Measurements from ENCODE around the gene GLE1. TPM values are rescaled to one million over a fixed set of nuclear protein-coding genes. Genes with fewer than 3 reads are reported as not detected.

GLE1 gene
- total and polyA plus RNA-seq, 8 donors = 10.3 to 33.5 (median 14.0) TPM

DNA sequence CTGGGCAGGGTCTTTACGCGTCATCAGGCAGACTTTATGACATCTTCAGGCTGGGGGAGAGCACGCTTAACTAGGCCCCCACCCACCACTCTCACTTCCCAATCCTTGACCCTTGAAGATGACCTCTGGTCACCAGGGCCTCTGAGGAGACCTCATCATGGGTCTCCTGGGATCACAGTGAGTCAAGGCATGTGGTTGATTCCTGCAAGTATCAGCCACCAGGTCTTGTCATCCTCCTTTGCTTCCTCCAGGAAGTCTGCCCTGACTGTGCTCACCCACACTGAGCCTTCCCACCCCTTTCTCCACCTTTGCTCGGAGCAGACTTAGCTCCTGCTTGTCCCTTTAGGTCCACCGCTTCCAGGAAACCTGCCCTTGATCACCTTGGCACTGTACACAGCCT is 31.4 kb upstream of the GLE1 start:
- no peak for DNase-seq
- TF ChIP-seq POLR2A (IDR thresholded peaks at IDR 0.05) = no peak
- TF ChIP-seq, protein P1, sequence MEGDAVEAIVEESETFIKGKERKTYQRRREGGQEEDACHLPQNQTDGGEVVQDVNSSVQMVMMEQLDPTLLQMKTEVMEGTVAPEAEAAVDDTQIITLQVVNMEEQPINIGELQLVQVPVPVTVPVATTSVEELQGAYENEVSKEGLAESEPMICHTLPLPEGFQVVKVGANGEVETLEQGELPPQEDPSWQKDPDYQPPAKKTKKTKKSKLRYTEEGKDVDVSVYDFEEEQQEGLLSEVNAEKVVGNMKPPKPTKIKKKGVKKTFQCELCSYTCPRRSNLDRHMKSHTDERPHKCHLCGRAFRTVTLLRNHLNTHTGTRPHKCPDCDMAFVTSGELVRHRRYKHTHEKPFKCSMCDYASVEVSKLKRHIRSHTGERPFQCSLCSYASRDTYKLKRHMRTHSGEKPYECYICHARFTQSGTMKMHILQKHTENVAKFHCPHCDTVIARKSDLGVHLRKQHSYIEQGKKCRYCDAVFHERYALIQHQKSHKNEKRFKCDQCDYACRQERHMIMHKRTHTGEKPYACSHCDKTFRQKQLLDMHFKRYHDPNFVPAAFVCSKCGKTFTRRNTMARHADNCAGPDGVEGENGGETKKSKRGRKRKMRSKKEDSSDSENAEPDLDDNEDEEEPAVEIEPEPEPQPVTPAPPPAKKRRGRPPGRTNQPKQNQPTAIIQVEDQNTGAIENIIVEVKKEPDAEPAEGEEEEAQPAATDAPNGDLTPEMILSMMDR (IDR thresholded peaks at IDR 0.05) = no peak
- no peak for TF ChIP-seq EP300 (IDR thresholded peaks at IDR 0.05)
- TF ChIP-seq POLR2AphosphoS5 (IDR thresholded peaks at IDR 0.05) = no peak
- Histone ChIP-seq H3K9me3 (no peaks in the 10 kb centered on the region), H3K36me3 (peaks cover 18 to 85% (median 75%) of the 10 kb centered on the region in 4 donors), H3K4me1 (no peaks in the 10 kb centered on the region), H3K4me3 (no peak overlapping the region), H3K27me3 (no peaks in the 10 kb centered on the region), H3K27ac (no peak overlapping the region)
- intact Hi-C loops (cut with DNase I; ENCODE audit: low total_unique reads) = no loop called here
- WGBS, 5 donors = 94 to 98% (median 95%) methylated on average over 5 of the region's 5 CpGs

DNA sequence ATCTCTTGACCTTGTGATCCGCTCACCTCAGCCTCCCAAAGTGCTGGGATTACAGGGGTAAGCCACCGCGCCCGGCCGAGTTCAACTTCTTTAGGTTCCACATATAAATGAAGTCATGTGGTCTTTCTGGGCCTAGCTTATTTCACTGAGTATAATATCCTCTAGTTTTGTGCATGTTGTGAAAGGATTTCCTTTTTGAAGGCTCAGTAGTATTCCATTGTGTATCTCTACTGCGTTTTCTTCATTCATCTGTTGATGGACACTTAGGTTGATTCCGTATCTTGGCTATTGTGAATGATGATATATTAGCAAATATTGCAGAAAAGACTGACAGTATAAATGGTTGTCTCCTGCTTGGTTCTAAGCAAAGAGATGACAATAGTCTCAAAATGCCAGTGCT is 28.7 kb upstream of the GLE1 start:
- intact Hi-C loops (cut with DNase I; ENCODE audit: low total_unique reads) = no loop called here
- no peak for DNase-seq
- H3K27me3 ChIP-seq = no peaks in the 10 kb centered on the region
- H3K36me3 ChIP-seq = peaks cover 23 to 94% (median 88%) of the 10 kb centered on the region in 4 donors
- no peak overlapping the region for H3K4me3 ChIP-seq
- no peak for TF ChIP-seq POLR2AphosphoS5 (IDR thresholded peaks at IDR 0.05)
- TF ChIP-seq POLR2A (IDR thresholded peaks at IDR 0.05) = no peak
- TF ChIP-seq, protein P1 (IDR thresholded peaks at IDR 0.05) = no peak
- no peak for TF ChIP-seq EP300 (IDR thresholded peaks at IDR 0.05)
- 93 to 98% (median 96%) methylated on average over 7 of the region's 7 CpGs for WGBS, 5 donors
- no peaks in the 10 kb centered on the region for H3K9me3 ChIP-seq
- H3K27ac ChIP-seq = no peak overlapping the region
- H3K4me1 ChIP-seq = no peaks in the 10 kb centered on the region

DNA sequence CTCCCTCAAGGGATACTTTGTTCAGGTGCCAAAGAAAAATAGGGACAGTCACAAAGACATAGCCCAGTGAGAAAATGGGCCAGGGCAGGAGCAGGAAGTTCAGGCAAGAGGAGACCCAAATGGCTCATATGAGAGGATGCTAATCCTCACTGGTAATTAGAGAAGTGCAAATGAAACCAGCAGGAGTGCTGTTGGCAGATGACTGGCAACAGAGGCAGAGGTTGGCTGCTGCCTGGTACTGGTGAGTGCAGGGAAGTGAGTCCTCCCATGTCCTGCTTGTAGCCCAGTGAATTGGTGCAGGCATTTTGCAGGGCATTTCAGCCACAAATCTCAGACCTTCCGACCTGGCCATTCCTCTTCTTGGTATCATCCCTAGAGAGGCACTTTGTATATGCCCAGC is 25.3 kb upstream of the GLE1 start:
- DNase-seq = no peak
- Histone ChIP-seq H3K4me3 (no peak overlapping the region), H3K27me3 (no peaks in the 10 kb centered on the region), H3K9me3 (no peaks in the 10 kb centered on the region), H3K4me1 (no peaks in the 10 kb centered on the region), H3K27ac (no peak overlapping the region), H3K36me3 (peaks cover 42 to 100% (median 99%) of the 10 kb centered on the region in 4 donors)
- TF ChIP-seq POLR2AphosphoS5 (IDR thresholded peaks at IDR 0.05) (no peak), POLR2A (IDR thresholded peaks at IDR 0.05) (no peak), EP300 (IDR thresholded peaks at IDR 0.05) (no peak)
- TF ChIP-seq, protein P1 (IDR thresholded peaks at IDR 0.05) = no peak
- 87 to 100% (median 97%) methylated on average over 1 of the region's 1 CpG for WGBS, 5 donors
- intact Hi-C loops (cut with DNase I; ENCODE audit: low total_unique reads) = no loop called here

DNA sequence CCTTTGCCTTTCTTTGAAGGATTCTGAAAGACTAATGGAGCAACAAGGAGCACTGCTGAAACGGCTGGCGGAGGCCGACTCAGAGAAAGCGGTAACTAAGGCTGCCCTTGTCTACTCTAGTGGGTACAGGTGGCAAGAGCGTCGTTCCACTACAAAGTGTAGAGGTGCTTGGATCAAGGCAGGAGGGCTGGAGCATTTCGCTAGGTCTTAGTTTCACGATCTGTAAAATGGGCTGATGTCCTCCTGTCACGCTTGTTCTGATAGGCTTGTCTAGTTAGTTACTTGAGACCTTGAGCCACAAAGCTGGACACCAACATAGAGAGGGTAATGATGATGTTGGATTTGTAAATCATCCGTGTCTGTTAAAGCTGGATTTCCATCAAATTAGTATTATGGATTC is 23.0 kb upstream of the GLE1 start:
- no peak overlapping the region for H3K27ac ChIP-seq
- DNase-seq = no peak
- H3K36me3 ChIP-seq = peaks cover 58 to 100% (median 99%) of the 10 kb centered on the region in 4 donors
- 97 to 98% (median 98%) methylated on average over 10 of the region's 10 CpGs for WGBS, 5 donors
- intact Hi-C loops (cut with DNase I; ENCODE audit: low total_unique reads) = no loop called here
- no peaks in the 10 kb centered on the region for H3K27me3 ChIP-seq
- TF ChIP-seq POLR2A (IDR thresholded peaks at IDR 0.05) (no peak), EP300 (IDR thresholded peaks at IDR 0.05) (no peak), POLR2AphosphoS5 (IDR thresholded peaks at IDR 0.05) (no peak)
- TF ChIP-seq, protein P1 (IDR thresholded peaks at IDR 0.05) = no peak
- no peaks in the 10 kb centered on the region for H3K4me1 ChIP-seq
- H3K4me3 ChIP-seq = no peak overlapping the region
- no peaks in the 10 kb centered on the region for H3K9me3 ChIP-seq

Measured in stomach (tissue), 9 donors.